ENCODE results near the gene TDRD9. TPM values are rescaled to one million over a fixed set of nuclear protein-coding genes. Genes with fewer than 3 reads are reported as not detected.
A peak's percentile ranks its signal among the peaks of the same experiment; 100 is the strongest.

Gene TDRD9
- total RNA-seq, 1 experiment from 2014 or later, result not detected

- Histone ChIP-seq H3K4me3 (no peak overlapping the region), H3K36me3 (no peaks in the 10 kb centered on the region), H3K9me3 (no peaks in the 10 kb centered on the region), H3K27me3 (no peaks in the 10 kb centered on the region)
- no peak for DNase-seq
These were observed 138.0 kb downstream of the TDRD9 start for GRCh38 chr14:104066279-104066678.

GRCh38 chr14:104066719-104067295, 138.6 kb downstream of the TDRD9 start:
- Histone ChIP-seq H3K27me3 (no peaks in the 10 kb centered on the region), H3K36me3 (no peaks in the 10 kb centered on the region), H3K9me3 (no peaks in the 10 kb centered on the region), H3K4me3 (no peak overlapping the region)
- no peak for DNase-seq

GRCh38 chr14:104069541-104069940, 141.3 kb downstream of the TDRD9 start:
- H3K9me3 ChIP-seq, result no peaks in the 10 kb centered on the region
- no peak for DNase-seq
- no peak overlapping the region for H3K4me3 ChIP-seq
- no peaks in the 10 kb centered on the region for H3K36me3 ChIP-seq
- H3K27me3 ChIP-seq, result no peaks in the 10 kb centered on the region

GRCh38 chr14:104072586-104072985, 144.3 kb downstream of the TDRD9 start:
- no peaks in the 10 kb centered on the region for H3K36me3 ChIP-seq
- no peaks in the 10 kb centered on the region for H3K27me3 ChIP-seq
- H3K9me3 ChIP-seq, result no peaks in the 10 kb centered on the region
- H3K4me3 ChIP-seq, result no peak overlapping the region
- no peak for DNase-seq

- no peak for DNase-seq
- no peaks in the 10 kb centered on the region for H3K27me3 ChIP-seq
- H3K4me3 ChIP-seq, result no peak overlapping the region
- H3K9me3 ChIP-seq, result no peaks in the 10 kb centered on the region
- H3K36me3 ChIP-seq, result no peaks in the 10 kb centered on the region
These were observed 145.5 kb downstream of the TDRD9 start for GRCh38 chr14:104073764-104074163.

- H3K4me3 ChIP-seq, result no peak overlapping the region
- DNase-seq, result no peak
- H3K36me3 ChIP-seq, result no peaks in the 10 kb centered on the region
- no peaks in the 10 kb centered on the region for H3K9me3 ChIP-seq
- H3K27me3 ChIP-seq, result no peaks in the 10 kb centered on the region
These were observed 147.4 kb downstream of the TDRD9 start for GRCh38 chr14:104075530-104076151.

GRCh38 chr14:104076743-104077142, 148.5 kb downstream of the TDRD9 start:
- H3K9me3 ChIP-seq, result no peaks in the 10 kb centered on the region
- no peaks in the 10 kb centered on the region for H3K36me3 ChIP-seq
- no peak overlapping the region for H3K4me3 ChIP-seq
- no peaks in the 10 kb centered on the region for H3K27me3 ChIP-seq
- DNase-seq, result no peak

GRCh38 chr14:104078031-104078455, 149.8 kb downstream of the TDRD9 start:
- peak; percentile 82 for DNase-seq
- Histone ChIP-seq H3K27me3 (no peaks in the 10 kb centered on the region), H3K36me3 (no peaks in the 10 kb centered on the region), H3K9me3 (no peaks in the 10 kb centered on the region), H3K4me3 (no peak overlapping the region)

- Histone ChIP-seq H3K27me3 (no peaks in the 10 kb centered on the region), H3K4me3 (no peak overlapping the region), H3K36me3 (no peaks in the 10 kb centered on the region), H3K9me3 (no peaks in the 10 kb centered on the region)
- DNase-seq, result no peak
These were observed 152.4 kb downstream of the TDRD9 start for GRCh38 chr14:104080376-104081260.

GRCh38 chr14:104081261-104081835, 153.1 kb downstream of the TDRD9 start:
- Histone ChIP-seq H3K4me3 (no peak overlapping the region), H3K36me3 (no peaks in the 10 kb centered on the region), H3K27me3 (no peaks in the 10 kb centered on the region), H3K9me3 (no peaks in the 10 kb centered on the region)
- DNase-seq, result no peak

- Histone ChIP-seq H3K4me3 (no peak overlapping the region), H3K27me3 (no peaks in the 10 kb centered on the region), H3K9me3 (no peaks in the 10 kb centered on the region), H3K36me3 (no peaks in the 10 kb centered on the region)
- DNase-seq, result no peak
These were observed 153.8 kb downstream of the TDRD9 start for GRCh38 chr14:104081951-104082464.

GRCh38 chr14:104082807-104083206, 154.6 kb downstream of the TDRD9 start:
- no peaks in the 10 kb centered on the region for H3K27me3 ChIP-seq
- H3K36me3 ChIP-seq, result no peaks in the 10 kb centered on the region
- DNase-seq, result no peak

GRCh38 chr14:104084251-104085002, 156.2 kb downstream of the TDRD9 start:
- H3K9me3 ChIP-seq, result no peaks in the 10 kb centered on the region
- no peak for DNase-seq
- H3K36me3 ChIP-seq, result no peaks in the 10 kb centered on the region
- H3K27me3 ChIP-seq, result no peaks in the 10 kb centered on the region
- no peak overlapping the region for H3K4me3 ChIP-seq

More at GRCh38 chr14:104082807-104083206, 154.6 kb downstream of the TDRD9 start:
- Histone ChIP-seq H3K9me3 (no peaks in the 10 kb centered on the region), H3K4me3 (no peak overlapping the region)

- no peaks in the 10 kb centered on the region for H3K9me3 ChIP-seq
- H3K36me3 ChIP-seq, result no peaks in the 10 kb centered on the region
- H3K27me3 ChIP-seq, result no peaks in the 10 kb centered on the region
- H3K4me3 ChIP-seq, result no peak within 1 kb of the TSS
- DNase-seq, result no peak
These were observed 157.0 kb downstream of the TDRD9 start, which contains the start of gene ASPG for GRCh38 chr14:104085032-104085888. TSS of gene ASPG (plus strand) at chr14:104085700. CDS start at chr14:104085771, 71 bp downstream.

GRCh38 chr14:104085889-104086201, 157.6 kb downstream of the TDRD9 start:
- Histone ChIP-seq H3K36me3 (no peaks in the 10 kb centered on the region), H3K4me3 (no peak overlapping the region), H3K9me3 (no peaks in the 10 kb centered on the region), H3K27me3 (no peaks in the 10 kb centered on the region)
- DNase-seq, result no peak
